ENCODE data around the gene MYOZ1.

The MYOZ1 gene

DNA sequence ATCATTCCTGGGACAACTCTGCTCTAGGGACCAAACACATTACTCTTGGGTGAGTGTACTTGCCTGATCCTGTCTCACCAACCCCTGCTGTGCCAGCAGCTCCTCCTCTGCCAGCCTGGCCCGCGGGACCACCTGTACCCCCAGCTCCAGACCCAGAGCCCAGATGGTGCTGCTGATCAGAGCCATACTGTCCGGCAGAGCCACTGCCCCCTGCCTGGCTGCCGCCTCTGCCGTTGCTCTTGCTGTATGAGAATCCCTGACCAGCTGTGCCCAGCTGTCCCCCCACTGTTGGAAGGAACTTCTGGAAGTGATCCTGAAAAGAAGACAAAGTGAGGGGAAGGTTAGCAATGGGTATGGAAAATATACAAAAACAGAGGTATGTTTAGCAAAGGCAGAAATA lies 6.9 kb downstream of the MYOZ1 start:
- TF ChIP-seq SIN3A (IDR thresholded peaks at IDR 0.05; ENCODE audit: borderline replicate concordance, insufficient read depth, low read length): no peak
- TF ChIP-seq FOXP2 (optimal IDR thresholded peaks at IDR 0.05; ENCODE audit: borderline replicate concordance, extremely low read depth, extremely low read length, insufficient read depth): no peak
- TF ChIP-seq, protein P1, sequence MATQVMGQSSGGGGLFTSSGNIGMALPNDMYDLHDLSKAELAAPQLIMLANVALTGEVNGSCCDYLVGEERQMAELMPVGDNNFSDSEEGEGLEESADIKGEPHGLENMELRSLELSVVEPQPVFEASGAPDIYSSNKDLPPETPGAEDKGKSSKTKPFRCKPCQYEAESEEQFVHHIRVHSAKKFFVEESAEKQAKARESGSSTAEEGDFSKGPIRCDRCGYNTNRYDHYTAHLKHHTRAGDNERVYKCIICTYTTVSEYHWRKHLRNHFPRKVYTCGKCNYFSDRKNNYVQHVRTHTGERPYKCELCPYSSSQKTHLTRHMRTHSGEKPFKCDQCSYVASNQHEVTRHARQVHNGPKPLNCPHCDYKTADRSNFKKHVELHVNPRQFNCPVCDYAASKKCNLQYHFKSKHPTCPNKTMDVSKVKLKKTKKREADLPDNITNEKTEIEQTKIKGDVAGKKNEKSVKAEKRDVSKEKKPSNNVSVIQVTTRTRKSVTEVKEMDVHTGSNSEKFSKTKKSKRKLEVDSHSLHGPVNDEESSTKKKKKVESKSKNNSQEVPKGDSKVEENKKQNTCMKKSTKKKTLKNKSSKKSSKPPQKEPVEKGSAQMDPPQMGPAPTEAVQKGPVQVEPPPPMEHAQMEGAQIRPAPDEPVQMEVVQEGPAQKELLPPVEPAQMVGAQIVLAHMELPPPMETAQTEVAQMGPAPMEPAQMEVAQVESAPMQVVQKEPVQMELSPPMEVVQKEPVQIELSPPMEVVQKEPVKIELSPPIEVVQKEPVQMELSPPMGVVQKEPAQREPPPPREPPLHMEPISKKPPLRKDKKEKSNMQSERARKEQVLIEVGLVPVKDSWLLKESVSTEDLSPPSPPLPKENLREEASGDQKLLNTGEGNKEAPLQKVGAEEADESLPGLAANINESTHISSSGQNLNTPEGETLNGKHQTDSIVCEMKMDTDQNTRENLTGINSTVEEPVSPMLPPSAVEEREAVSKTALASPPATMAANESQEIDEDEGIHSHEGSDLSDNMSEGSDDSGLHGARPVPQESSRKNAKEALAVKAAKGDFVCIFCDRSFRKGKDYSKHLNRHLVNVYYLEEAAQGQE (IDR thresholded peaks at IDR 0.05; ENCODE audit: insufficient read depth in 1 of 2, low read depth in 2 of 2, low read length in 2 of 2): no peak
- TF ChIP-seq TAF1 (IDR thresholded peaks at IDR 0.05; ENCODE audit: borderline replicate concordance, insufficient read depth, low read length): no peak

DNA sequence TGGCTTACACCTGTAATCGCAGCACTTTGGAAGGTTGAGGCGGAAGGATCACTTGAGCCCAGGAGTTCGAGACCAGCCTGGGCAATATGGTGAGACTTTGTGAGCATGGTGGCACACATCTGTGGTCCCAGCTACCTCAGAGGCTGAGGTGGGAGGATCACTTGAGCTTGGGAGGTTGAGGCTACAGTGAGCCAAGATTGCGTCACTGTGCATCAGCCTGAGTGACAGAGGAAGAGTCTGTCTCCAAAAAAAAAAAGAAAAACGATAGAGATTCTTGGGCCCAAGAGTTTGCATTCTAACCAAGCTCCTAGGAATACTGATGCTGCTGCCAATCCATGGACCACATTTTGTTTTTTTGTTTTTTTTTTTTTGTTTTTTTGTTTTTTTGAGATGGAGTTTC lies 12.1 kb downstream of the MYOZ1 start:
- TF ChIP-seq FOXP2 (optimal IDR thresholded peaks at IDR 0.05; ENCODE audit: borderline replicate concordance, extremely low read depth, extremely low read length, insufficient read depth): no peak
- no peak for TF ChIP-seq POLR2AphosphoS5 (IDR thresholded peaks at IDR 0.05; ENCODE audit: low read depth, low read length)
- TF ChIP-seq TAF1 (IDR thresholded peaks at IDR 0.05; ENCODE audit: borderline replicate concordance, insufficient read depth, low read length): no peak
- TF ChIP-seq, protein P1 (IDR thresholded peaks at IDR 0.05; ENCODE audit: insufficient read depth in 1 of 2, low read depth in 2 of 2, low read length in 2 of 2): no peak
- no peak for TF ChIP-seq SIN3A (IDR thresholded peaks at IDR 0.05; ENCODE audit: borderline replicate concordance, insufficient read depth, low read length)

DNA sequence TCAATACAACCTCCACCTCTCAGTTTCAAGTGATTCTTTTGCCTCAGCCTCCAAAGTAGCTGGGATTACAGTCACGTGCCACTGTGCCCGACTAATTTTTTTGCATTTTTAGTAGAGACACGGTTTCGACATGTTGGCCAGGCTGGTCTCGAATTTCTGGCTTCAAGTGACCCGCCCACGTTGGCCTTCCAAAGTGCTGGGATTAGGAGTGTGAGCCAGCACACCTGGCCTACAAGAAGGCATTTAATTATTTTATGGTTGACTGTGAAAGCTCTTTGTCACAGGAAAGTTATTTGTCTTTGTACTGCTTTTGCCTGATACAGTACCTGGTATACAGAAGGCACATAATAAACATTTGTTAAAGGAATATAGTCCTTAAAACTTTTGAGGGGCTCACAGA lies 12.9 kb downstream of the MYOZ1 start:
- TF ChIP-seq POLR2AphosphoS5 (IDR thresholded peaks at IDR 0.05; ENCODE audit: low read depth, low read length): no peak
- TF ChIP-seq TAF1 (IDR thresholded peaks at IDR 0.05; ENCODE audit: borderline replicate concordance, insufficient read depth, low read length): no peak
- TF ChIP-seq SIN3A (IDR thresholded peaks at IDR 0.05; ENCODE audit: borderline replicate concordance, insufficient read depth, low read length): no peak
- TF ChIP-seq FOXP2 (optimal IDR thresholded peaks at IDR 0.05; ENCODE audit: borderline replicate concordance, extremely low read depth, extremely low read length, insufficient read depth): no peak

DNA sequence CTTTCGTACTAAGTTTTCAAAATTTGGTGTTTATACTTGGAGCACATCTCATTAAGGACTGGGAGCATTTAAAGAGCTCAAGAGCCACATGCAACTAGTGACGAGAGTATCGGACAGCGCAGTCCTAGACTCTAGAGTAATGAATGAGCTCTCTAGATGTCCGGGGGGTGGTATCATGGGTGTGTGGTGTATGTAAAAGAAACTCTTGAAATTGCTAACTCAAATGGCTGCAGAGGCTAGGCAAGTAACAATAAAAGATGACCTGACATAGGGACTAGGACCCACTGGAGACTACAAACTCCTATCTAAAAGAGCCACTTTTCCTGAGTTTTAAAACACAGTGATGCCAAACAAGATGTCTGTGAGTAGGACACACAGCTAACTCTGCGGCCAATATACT lies 14.0 kb downstream of the MYOZ1 start:
- TF ChIP-seq POLR2AphosphoS5 (IDR thresholded peaks at IDR 0.05; ENCODE audit: low read depth, low read length) (no peak), FOXP2 (optimal IDR thresholded peaks at IDR 0.05; ENCODE audit: borderline replicate concordance, extremely low read depth, extremely low read length, insufficient read depth) (no peak), SIN3A (IDR thresholded peaks at IDR 0.05; ENCODE audit: borderline replicate concordance, insufficient read depth, low read length) (no peak), TAF1 (IDR thresholded peaks at IDR 0.05; ENCODE audit: borderline replicate concordance, insufficient read depth, low read length) (no peak)
- TF ChIP-seq, protein P1 (IDR thresholded peaks at IDR 0.05; ENCODE audit: insufficient read depth in 1 of 2, low read depth in 2 of 2, low read length in 2 of 2): no peak

DNA sequence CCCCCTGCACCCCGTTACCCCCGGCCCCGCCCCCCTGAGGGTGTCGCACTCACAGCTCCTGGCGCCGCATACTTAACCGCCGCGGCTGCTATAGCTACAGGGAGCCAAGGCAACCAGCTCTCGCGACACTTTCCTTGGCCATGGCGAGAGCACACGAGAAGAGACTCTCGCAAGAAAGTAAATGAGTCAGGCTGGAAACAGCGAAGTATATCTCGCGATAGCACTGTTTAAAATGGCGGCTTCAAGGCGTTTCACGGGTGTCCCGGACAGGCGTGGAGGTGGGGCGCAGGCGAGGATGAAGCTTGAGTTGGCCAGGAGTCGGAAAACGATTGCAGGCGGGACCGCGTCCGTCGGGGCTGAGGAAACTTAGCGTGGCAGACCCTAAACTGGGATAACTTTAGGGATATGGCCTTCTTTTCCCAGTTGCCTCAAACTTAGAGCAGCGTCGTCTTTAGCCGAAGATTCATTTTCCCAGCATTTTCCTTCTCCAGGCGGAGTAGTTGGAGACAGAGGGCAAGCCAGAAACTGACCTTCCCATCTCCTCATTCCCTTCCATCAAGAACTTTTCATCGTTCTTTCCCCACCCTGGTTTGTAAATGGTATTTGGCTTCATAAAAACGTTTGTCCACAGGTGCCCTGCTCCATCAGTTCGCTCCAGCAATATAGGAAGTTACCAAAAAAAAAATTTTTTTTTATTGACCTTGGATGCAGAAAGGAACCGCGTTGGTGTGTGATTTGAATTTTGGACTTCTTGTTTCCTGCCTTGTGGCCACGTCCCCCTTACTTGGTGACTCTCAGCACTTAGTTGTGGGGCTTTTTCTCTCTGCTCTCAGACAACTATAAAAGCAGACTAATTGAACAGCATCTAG lies 15.2 kb downstream of the MYOZ1 start:
- TF ChIP-seq FOXP2 (optimal IDR thresholded peaks at IDR 0.05; ENCODE audit: borderline replicate concordance, extremely low read depth, extremely low read length, insufficient read depth): peak; percentile 77
- TF ChIP-seq SIN3A (IDR thresholded peaks at IDR 0.05; ENCODE audit: borderline replicate concordance, insufficient read depth, low read length): peak; percentile 95
- TF ChIP-seq TAF1 (IDR thresholded peaks at IDR 0.05; ENCODE audit: borderline replicate concordance, insufficient read depth, low read length): peak; percentile 81
- TF ChIP-seq, protein P1 (IDR thresholded peaks at IDR 0.05; ENCODE audit: insufficient read depth in 1 of 2, low read depth in 2 of 2, low read length in 2 of 2): 0 out of 4 replicates have a peak, but pooled peaks of 1 of the 2 experiments have one; percentile 5
- peak; percentile 89 for TF ChIP-seq POLR2AphosphoS5 (IDR thresholded peaks at IDR 0.05; ENCODE audit: low read depth, low read length)
